GM18861 (cell line): ENCODE measurements around the gene USP6NL.

Experiments
- ATAC-seq: cut with Tn5 transposase; IDR thresholded peaks from one replicate; pipeline ENCODE4 v1.9.1; 2021; ENCODE audit not compliant: unreplicated experiment

Gene USP6NL

DNA sequence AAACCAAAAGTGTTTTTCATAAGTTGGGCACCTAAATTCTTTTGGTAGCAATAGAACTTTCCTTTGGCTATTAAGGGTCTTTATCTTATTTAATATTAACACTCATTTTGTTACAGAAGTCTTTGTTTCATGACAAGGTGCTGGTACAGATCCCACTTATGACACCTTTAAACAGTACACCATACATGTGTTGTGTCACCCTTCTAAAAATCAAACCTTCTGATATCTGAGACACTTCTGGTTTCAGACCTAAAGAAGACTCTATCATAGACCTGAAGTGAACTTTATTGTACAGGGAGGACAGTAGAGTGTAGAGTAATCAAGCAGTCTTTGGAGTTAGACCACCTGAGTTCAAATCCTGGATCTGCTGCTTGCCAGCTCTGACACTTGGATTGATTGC lies 5.8 kb upstream of the USP6NL start:
- ATAC-seq, result no peak

DNA sequence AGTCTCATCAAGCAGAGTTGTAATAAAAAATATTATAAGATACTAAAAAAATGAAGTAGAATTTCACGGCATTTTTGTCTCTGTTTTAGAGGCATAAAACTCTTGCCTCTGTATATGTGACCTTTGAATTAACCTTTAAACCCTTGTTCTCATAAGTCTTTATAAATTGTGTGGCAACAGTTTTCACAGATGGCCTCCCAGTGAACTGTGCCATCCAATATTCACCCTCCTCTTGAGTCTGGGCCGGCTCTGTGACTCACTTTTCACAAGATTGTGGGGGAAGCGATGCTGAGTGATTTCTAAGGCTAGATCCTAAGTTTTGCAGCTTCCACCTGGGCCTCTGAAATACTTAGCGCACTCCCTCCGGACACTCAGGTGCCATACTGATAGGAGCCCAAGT lies 4.6 kb upstream of the USP6NL start:
- ATAC-seq, result no peak

DNA sequence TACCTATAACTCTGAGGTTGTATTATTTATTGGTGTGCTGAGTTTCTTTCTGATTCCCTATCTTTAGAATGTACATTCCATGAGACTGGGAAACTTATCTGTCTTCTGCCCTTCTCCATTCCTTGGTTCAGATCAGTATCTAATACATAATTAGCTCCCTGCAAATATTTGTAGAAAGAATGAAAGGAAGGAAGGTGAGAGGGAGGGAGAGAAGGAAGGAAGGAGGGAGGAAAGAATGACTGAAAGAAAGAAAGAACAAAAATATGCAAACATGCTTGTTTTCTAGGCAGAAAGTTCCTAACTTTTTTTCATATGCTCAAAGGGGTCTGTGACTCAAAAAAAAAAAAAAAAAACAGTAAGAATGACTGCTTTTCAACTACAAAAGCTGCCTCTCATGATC lies 3.9 kb upstream of the USP6NL start:
- no peak for ATAC-seq

DNA sequence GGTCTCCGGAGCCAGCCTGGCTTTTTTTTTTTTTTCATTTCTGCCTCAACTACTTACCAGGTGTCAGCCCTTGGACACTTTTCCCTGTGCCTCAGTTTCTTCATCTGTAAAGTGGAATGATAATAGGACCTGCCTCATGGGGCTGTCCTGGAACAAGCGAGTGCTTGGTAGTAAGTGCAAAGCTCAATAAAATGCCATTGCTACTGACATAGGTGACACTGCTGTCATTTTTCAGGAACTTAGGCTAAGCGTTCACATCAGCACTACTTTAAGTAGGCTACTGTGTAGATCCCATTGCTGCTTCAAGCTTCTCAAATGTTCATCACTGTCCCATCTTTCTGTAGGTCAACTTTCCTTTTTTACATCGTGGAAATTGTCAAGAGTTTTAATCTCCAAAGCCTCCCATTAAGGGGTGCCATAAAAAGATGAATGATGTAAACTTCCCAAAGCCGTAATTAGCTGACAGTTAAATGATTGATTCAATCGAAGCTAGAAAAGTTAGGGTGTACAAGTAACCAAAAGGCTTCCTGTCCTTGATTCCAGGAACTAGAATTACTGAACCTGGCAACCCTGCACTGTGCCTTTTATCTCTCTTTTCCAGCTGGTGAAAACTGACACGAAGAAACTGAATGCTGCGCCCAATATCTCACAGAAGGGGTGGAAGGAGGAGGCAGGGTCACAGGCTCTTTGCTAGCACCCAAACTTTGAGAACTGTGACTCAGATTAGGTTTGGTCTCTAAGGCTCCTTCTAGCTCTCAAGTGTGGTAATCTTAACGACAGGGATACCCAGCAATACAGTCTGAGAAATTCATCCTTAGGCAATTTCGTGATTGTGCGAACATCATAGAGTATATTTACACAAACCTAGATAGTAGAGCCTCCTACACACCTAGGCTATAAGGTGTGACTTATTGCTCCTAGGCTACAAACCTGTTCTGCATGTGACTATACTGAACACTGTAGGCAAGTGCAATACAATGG lies 861 bp upstream of the USP6NL start:
- ATAC-seq, result no peak

DNA sequence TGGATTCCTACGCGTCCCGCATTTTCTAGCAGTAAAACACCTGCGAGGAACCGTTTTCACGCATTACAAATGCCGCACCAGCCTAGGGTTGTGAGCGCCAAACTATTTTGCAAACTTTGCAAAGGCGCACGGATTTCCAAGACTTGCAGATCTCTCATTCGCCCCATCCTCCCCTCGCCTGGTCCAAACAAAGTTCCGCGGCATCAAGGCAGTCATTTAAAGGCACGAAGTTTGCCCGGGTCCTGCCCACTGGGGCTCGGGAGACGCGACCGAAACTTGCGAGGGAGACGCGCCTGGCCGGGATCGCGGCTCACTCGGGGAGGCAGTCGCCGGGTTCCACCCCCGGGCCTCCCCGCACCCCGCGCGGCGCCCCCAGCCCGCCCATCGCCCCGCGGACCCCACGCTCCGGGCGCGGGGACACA lies 613 bp downstream of the USP6NL start:
- ATAC-seq, result no peak

DNA sequence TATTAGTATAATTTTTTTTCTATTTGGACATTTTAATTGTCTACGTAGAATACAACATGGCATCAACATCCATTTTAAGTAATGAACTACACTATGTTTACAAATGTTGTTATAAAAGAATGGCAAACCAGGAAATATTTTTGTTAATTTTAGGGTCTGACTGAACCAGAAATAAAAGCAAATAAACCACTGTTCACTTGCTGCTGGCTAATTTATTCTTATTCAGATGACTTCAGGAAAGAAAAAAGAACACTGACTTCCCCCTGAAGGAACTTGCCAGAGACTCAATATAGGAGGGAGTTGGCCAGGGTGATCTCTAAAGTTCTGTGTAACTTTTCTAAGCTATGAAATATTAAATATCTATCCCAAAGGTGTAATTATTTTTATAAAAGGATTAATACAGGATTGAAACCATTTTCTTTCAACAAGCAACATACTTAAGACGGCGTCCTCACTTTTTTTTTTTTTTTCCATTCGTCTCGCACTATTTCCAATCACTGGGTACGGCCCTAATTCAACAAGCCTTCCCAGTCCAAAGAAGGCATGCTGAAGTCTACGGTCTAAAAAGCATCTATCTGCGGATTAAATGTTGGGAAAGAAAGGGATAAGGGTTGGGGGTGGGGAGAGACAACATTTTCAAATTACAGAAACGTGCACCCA lies 1.2 kb downstream of the USP6NL start:
- ATAC-seq, result no peak

DNA sequence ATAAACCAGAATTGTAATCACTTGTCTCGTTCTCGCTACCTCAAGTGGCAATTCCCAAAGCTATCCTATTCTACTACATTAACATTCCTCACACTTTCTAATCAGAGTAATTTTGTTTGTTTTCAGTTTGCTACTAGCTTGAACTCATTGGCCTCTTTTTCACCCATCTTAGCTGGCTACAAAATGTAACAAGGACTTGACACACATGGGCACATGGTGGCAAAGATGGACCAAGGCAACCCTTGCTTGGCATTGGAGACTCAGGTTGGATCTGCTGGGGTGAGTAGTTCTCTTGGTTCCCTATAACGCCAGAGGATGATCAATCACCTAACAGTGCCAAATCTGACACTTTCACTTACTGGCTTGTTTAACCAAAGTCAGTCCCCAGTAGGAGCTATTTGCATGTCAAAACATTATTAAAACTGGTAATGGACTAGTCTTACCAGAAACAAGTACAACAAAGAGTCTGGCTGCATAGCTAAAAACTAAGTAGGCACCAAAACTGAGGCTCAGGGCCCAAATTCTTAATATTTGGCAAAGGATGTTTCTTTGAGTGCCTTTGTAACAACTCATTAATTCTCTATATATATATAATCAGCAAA lies 1.9 kb downstream of the USP6NL start:
- peak; percentile 24 for ATAC-seq

DNA sequence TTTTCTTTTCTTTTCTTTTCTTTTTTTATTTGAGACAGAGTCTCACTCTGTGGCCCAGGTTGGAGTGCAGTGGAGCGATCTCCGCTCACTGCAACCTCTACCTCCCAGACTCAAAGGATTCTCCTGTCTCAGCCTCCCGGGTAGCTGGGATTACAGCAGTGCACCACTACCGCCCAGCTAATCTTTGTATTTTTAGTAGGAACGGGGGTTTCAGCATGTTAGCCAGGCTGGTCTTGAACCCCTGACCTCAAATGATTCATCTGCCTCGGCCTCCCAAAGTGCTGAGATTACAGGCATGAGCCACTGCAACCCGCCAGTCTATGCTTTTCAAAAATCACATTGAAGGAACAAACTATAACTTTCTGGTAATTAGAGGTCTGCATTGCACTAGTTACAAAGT lies 2.4 kb downstream of the USP6NL start:
- no peak for ATAC-seq

DNA sequence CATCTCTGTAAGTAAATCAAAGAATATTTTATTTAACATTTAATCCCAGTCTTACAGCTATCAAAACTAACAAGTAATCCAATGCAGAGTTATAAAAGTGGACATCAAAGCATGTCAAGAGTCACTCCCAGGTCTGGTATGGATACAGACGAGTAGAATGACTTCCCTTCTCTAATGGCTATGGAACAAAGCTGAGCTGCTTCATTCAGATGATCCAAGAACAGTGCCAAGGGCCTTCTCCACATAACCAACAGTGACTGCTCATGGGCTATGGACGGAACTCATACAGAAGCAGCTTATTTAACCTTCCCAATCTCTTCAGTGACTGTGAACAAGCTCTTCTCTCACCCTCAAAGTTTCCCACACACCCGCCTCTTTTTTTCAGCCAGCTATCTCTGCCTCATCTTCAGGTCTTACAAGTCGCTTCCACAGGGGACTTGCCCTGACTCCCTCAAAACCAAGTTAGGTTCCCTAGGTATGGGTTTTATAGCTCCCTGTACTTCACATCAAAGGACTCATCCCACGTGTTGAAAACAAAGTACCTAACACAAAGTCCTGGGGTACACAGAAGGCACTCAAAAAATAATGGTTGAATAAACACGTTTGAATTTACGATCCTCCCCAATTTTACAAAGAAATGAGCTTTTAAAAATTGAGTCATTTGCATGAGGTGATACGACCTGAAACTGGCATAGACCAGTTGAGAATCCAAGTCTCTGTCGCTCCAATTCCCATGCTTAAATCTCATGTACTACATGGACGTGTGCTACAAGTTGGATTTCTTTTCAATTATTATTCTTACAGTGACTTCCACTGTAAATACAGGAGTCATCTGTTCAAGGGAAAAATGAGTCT lies 3.1 kb downstream of the USP6NL start:
- ATAC-seq, result no peak

DNA sequence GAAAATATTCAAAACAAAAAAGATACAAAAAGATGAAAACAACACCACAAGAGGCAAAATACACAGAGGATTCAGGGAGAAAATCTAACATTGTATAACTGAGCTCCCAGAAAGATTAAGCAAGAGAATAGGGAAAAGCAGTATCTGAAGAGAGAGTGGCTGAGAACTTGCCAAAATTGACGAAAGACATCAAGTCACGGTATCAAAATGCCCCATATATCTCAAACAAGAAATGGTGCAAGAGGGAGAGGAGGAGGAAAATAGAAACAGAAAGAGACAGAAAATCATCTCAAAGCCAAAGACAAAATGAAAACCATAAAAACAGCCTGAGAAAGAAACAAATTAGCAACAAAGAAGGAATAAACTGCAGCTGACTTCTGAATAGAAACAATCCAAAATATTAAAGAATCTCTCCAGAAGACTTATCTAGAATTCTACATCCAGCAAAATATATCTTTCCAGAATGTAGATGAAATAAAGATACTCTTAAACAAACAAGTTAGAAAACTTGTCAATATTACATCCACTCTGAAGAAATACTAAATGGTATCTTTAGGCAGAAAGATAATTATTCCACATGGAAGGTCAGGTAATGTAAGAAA lies 5.5 kb downstream of the USP6NL start:
- ATAC-seq, result no peak

DNA sequence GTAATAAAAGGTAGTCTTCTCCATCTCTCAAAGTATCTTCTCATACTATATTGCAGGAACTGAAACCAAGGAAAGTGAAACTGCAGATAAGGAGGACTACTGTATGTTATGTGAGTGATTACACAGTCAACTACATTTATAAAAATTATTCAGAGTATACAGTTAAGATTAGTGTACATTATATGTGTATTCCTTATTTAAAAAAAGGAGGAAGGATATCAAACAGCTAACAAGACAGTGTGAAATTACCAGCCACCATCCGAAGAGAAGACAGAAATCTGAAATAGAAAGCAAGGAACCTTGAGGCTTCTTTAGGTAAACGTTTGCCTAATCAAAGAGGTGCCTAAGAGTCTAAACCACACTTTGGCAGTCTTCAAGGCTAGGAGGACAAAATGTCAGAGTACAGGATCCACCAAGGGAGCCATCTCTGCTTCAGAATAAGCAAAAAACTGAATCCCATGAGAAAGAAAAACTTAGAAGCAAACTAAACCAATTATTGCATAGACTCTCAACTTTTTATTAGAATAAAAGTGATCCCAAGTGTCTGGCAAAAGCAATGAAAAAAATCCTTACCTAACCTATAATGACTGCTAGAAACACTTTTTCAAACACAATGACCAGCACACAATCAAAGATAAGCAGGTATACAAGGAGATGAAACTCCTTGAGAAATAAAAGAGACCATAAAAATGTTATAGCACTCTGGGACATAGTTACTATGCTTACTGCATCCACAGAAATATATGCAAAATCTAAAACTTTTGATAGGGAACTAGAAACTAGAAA lies 6.4 kb downstream of the USP6NL start:
- no peak for ATAC-seq

DNA sequence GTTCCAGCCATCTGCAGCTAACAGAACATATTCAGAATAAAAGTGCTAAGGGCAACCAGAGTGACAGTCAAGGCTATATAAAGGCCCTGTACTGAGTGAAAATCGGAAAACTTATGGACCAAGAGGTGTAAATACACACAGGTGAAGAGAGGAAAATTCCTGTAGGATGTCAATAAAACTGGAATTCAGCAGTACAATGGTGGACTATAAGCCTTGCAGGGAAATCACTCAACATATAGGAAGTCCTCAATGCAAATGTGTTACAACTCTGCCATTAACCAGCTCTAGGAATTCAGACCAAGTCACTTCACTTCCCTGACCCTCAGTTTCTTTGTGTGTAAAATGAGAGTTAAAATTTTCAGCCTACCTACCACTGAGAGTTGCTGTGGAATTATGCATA lies 7.7 kb downstream of the USP6NL start:
- ATAC-seq, result no peak

DNA sequence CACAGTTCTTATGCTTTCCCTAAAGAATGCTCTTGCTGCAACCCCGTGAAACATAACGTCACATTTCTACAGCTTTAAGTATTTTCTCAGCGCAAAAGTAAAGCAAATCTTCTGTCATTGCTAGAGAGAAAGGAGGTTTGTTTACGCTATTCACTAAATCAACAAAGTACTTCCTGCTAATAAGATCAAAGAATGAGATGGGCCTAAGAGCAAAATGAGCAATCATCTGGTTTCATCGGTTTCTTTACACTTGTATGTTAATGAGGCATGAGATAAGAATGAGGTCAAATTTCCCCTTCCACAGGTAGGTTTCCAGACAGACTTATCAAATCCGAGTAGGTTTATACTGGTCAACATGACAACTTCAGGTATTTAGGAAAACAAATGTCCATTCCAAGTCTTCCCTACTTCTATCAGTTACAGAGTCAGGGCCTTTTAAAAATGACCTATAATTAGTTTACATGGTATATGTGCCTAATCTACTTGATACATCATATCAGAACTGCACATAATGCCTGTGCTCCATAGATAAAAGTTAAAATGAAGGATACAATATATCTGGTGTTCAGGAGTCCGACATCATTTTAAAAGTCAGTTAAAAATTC lies 8.4 kb downstream of the USP6NL start:
- peak; percentile 33 for ATAC-seq

DNA sequence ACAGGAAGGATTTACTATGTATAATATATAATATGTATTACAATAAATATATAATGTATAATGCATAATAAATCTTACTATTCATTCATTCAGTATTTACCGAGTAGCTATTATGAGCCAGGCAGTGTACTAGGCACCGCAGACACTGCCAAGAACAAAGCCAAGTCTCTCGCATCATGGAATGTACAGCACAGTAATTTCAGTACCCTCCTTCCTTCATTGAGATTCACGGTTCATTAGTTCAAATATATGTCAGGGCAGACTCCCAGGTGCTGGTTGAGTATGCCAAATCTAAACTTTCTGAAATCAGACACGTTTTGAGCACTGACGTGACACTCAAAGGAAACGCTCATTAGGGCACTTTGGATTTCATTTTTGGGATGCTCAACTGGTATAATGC lies 9.1 kb downstream of the USP6NL start:
- ATAC-seq, result no peak

DNA sequence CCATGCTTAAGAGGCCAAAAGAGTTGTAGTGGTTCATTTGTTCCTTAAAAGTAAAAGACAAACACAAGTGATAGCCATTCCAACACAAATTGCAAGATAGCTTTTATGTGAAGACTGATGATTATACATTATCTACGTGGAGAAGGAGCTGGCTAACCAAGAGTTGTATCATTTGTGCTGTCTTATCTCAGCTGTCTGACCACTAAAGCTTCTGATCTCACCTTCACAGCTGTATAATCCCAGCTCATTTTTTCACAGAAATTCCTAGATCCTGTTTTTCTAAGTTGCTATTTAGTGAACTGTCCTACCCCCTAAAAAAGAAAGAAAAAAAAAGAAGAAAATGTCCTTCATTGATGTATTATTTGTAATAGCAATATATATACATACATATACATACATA lies 9.8 kb downstream of the USP6NL start:
- ATAC-seq, result no peak

DNA sequence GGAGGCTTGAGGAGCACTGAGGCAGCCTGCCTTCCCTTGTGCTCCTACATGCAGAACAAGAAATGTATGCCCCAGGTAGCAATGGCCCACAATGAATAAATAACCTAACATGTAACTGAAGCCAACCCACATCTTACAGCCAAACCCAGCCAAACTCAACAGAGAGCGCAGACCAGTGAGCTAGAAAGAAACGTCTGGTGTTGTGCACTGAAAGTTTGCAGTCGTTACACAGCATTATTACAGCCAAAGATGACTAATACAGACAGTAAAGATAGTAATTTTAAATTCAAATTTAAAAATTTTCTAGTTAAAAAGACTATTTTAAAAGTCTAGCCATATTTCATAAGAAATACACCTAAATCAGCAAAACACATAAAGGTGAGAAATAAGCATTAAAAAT lies 11.2 kb downstream of the USP6NL start:
- ATAC-seq, result no peak

DNA sequence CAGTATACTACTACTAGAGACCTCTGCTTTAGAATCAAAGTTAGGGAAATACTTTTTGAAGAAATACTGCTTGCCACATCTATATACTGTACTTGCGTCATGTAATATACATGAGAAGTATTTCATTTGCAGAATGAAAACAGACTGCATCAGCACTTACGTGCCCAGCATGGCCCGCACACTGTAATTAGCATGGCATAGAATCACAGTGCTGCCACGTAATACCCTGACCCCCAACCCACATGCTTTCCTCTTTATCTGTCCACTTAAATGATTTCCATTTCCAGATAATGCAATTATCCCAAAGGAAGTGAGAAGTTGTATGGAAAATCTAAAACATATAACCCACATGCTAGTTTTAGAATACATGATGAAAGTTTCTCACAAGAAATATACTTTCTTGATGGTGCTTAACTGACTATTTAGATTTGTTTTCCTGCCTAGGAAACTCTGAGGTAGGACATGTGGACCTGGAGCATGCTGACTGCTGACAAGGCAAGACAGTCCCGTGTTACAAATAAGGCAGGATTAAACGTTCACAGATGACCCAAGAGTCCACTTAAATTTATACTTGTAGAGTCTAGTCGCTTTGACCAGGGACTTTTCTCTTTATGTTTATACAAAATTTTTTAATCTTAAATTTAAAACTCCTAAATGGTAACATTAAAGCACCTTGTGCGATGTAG lies 12.6 kb downstream of the USP6NL start:
- ATAC-seq, result no peak

DNA sequence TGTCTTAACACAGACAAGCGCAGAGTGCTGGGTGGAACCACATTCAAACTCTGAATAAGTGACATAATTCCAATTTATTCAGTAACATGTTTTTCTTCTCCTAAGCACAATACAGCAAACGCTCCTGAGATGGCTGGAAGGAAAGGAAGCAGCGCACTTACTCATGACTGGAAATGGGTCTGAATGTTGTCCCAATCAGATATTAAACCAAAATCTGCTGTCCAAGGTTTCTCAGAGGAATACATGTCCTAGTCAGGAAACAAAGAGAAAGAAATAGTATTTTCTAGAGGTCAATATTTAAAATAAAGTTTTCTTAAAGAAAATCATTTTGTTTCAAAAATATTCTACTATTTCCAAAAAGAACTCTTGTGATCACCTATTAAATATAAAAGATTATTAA lies 14.0 kb downstream of the USP6NL start:
- ATAC-seq, result no peak

DNA sequence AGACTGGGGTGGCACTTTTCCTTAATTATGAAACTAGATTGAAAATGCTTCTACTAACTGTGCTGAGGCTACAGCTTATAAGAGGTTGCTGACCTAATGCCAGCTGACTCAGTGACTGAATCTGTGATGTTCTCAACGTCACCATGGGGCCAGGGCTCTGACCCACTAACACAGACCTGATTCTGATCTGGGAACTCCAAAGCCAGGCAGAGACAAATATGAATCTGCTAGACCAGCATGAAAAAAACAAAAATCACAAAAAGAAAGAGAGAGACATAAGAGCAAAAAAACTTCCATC lies 16.1 kb downstream of the USP6NL start:
- ATAC-seq, result no peak
